Epithelial cell of esophagus (primary cell): ENCODE data around the gene SMIM20.

Experiments used
- DNase-seq: peaks from one replicate; pipeline ENCODE4 v3.0.0; 2010; ENCODE audit warnings: low read depth
- H3K4me3 ChIP-seq: 2 replicates; pipeline ENCODE4 v1.5.1; 2011; ENCODE audit warnings: mild to moderate bottlenecking, low read length, control low read depth
- TF ChIP-seq, protein P1 (sequence below): IDR thresholded peaks from 2 replicates; pipeline ENCODE4 v1.5.1; 2011; ENCODE audit warnings: low read depth, mild to moderate bottlenecking, low read length, control low read depth, inconsistent platforms; ENCODE audit not compliant: insufficient read depth; ENCODE audit errors: missing control alignments

The SMIM20 gene

DNA sequence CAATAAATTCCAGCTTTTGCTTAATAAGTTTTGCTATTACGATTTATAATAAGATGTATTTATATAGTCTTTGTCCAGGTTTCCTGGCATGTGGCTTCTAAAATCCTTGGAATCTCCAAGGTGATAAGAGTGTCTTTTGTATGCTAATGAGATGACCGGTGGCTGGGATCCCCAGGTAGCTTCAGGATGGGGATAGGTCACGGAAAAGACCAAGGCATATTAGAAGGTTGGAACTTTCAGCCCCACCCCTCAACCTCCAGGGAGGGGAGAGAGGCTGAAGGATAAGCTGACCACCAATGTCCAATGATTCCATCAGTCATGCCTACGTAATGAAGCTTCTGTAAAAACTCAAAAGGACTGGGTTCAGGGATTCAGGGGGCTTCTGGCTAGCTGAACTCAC lies 41.7 kb downstream of the SMIM20 start:
- no peak for DNase-seq
- H3K4me3 ChIP-seq, result no peak overlapping the region
- TF ChIP-seq, protein P1, sequence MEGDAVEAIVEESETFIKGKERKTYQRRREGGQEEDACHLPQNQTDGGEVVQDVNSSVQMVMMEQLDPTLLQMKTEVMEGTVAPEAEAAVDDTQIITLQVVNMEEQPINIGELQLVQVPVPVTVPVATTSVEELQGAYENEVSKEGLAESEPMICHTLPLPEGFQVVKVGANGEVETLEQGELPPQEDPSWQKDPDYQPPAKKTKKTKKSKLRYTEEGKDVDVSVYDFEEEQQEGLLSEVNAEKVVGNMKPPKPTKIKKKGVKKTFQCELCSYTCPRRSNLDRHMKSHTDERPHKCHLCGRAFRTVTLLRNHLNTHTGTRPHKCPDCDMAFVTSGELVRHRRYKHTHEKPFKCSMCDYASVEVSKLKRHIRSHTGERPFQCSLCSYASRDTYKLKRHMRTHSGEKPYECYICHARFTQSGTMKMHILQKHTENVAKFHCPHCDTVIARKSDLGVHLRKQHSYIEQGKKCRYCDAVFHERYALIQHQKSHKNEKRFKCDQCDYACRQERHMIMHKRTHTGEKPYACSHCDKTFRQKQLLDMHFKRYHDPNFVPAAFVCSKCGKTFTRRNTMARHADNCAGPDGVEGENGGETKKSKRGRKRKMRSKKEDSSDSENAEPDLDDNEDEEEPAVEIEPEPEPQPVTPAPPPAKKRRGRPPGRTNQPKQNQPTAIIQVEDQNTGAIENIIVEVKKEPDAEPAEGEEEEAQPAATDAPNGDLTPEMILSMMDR, result no peak

DNA sequence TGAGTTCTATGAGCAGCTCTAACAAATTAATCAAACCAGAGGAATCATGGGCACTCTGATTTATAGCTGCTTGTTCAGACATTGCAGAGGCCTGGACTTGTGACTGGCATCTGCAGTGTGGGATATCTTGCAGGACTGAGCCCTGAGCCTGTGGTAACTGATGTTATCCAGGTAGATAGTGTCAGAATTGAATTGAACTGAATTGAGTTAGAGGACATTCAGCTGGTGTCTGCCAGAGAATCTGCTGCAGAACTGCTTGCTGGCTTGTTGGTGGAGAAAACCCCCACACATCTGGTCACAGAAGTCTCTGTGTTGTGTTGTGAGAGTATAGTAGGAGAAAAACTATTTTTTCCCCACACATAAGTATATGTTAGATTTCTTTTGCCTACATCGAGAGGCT lies 42.2 kb downstream of the SMIM20 start:
- TF ChIP-seq, protein P1, result no peak
- H3K4me3 ChIP-seq, result no peak overlapping the region
- no peak for DNase-seq

DNA sequence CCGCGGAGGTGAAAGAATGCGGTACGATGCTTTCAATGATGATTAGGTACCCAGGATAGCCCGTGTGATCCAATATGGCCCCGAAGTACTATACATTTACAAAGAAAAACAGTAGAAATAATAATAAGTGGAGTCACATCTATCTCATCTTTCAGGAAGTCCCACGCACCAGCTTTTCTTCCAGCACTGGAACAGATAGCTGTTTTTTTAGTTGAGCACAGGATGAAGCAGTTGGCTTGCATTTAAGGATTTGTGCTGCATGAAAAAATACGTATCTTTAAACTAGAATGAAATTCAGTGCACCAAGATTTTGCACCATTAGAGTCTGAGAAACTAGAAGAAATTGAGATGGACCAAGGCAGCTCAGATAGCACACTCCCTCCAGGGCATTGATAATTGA lies 44.1 kb downstream of the SMIM20 start:
- no peak for DNase-seq
- H3K4me3 ChIP-seq, result no peak overlapping the region
- TF ChIP-seq, protein P1, result no peak

DNA sequence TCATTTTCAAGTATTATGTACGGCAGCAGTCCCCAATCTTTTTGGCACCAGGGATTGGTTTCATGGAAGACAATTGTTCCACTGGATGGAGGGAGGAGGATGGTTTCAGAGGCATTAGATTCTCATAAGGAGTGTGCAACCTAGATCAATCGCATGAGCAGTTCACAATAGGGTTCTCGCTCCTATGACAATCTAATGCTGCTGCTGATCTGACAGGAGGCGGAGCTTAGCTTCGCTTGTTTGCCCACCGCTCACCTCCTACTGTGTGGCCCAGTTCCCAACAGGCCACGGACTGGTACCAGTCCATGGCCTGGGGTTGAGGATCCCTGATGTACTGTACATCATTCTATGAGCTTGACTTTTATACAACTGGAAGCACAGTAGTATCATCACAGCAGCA lies 48.4 kb downstream of the SMIM20 start:
- DNase-seq, result no peak
- H3K4me3 ChIP-seq, result no peak overlapping the region
- TF ChIP-seq, protein P1, result no peak

DNA sequence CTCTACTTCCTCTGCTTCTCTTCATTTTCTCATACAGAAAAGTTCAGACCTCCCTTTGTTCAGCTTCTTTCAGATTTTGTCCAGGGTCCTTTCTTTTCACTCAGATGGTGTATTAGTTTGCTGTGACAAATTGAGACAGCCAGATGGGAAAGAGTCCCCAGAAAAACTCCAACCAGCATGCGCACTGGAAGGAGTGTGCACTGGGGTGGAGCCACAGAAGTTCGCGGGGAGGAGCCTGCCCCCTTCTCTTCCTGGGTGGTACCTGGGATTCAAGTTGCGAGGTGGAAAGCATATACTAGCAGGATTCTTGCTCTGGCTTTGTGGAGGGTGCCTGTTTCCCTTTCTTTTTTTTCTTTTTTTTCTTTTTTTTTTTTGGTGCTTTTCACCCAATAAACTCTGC lies 51.6 kb downstream of the SMIM20 start:
- TF ChIP-seq, protein P1, result no peak
- H3K4me3 ChIP-seq, result no peak overlapping the region
- DNase-seq, result no peak

DNA sequence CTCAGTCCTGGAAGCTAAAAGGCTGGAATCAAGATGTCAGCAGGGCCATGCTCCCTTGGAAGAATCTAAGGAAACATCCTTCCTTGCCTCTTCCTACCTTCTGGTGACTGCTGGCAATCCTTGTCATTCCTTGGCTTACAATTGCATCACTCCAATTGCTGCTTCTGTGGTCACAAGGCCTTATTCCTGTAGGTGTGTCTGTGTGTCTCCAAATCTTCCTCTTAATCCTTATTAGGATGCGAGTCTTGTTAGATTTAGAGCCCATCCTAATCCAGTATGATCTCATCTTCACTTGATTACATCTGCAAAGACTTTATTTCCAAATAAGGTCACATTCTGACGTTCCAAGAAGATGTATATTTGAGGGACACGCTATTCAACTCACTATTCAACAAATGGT lies 52.2 kb downstream of the SMIM20 start:
- TF ChIP-seq, protein P1, result no peak
- no peak overlapping the region for H3K4me3 ChIP-seq
- DNase-seq, result no peak

- TF ChIP-seq, protein P1, result no peak
- DNase-seq, result no peak
- H3K4me3 ChIP-seq, result no peak overlapping the region
Observed at GRCh38 chr4:25969374-25970155, 55.5 kb downstream of the SMIM20 start.
